ES-I3 (cell line): ENCODE data around the gene SLC26A3.

Experiments used
- H3K36me3 ChIP-seq: 2 replicates; pipeline ENCODE4 v1.6.1; 2013; ENCODE audit warnings: mild to moderate bottlenecking, low read length, control low read depth, moderate library complexity; ENCODE audit not compliant: insufficient read depth
- H3K4me1 ChIP-seq: 2 replicates; pipeline ENCODE4 v1.6.1; 2013; ENCODE audit warnings: mild to moderate bottlenecking, control low read depth, low read length; ENCODE audit not compliant: insufficient read depth
- H3K9ac ChIP-seq: 2 replicates; pipeline ENCODE4 v1.6.1; 2013; ENCODE audit warnings: low read depth, mild to moderate bottlenecking, low read length, moderate library complexity
- H3K9me3 ChIP-seq: 2 replicates; pipeline ENCODE4 v1.6.1; 2013; ENCODE audit warnings: mild to moderate bottlenecking, low read length, moderate library complexity; ENCODE audit not compliant: control insufficient read depth, insufficient read depth

SLC26A3 gene

GRCh38 chr7:107789647-107790046 is 13.4 kb downstream of the SLC26A3 start:
- no peaks in the 10 kb centered on the region for H3K9me3 ChIP-seq
- H3K4me1 ChIP-seq = peaks cover 13% of the 10 kb centered on the region; the same call in 1 of the 2 replicates
- no peak overlapping the region for H3K9ac ChIP-seq
- no peaks in the 10 kb centered on the region for H3K36me3 ChIP-seq

GRCh38 chr7:107788662-107789061 is 14.4 kb downstream of the SLC26A3 start:
- Histone ChIP-seq H3K9ac (no peak overlapping the region), H3K36me3 (no peaks in the 10 kb centered on the region), H3K4me1 (peaks cover 13% of the 10 kb centered on the region; the same call in 1 of the 2 replicates), H3K9me3 (no peaks in the 10 kb centered on the region)

GRCh38 chr7:107788216-107788615 is 14.8 kb downstream of the SLC26A3 start:
- Histone ChIP-seq H3K9me3 (no peaks in the 10 kb centered on the region), H3K9ac (no peak overlapping the region), H3K4me1 (peaks cover 13% of the 10 kb centered on the region; the same call in 1 of the 2 replicates), H3K36me3 (no peaks in the 10 kb centered on the region)

- Histone ChIP-seq H3K4me1 (peaks cover 13% of the 10 kb centered on the region; the same call in 1 of the 2 replicates), H3K9me3 (no peaks in the 10 kb centered on the region), H3K36me3 (no peaks in the 10 kb centered on the region), H3K9ac (no peak overlapping the region)
Observed at GRCh38 chr7:107785926-107786325, 17.1 kb downstream of the SLC26A3 start.

- peaks cover 13% of the 10 kb centered on the region; the same call in 1 of the 2 replicates for H3K4me1 ChIP-seq
- no peaks in the 10 kb centered on the region for H3K36me3 ChIP-seq
- no peaks in the 10 kb centered on the region for H3K9me3 ChIP-seq
- no peak overlapping the region for H3K9ac ChIP-seq
Observed at GRCh38 chr7:107785170-107785569, 17.9 kb downstream of the SLC26A3 start.

- no peak overlapping the region for H3K9ac ChIP-seq
- peaks cover 13% of the 10 kb centered on the region; the same call in 1 of the 2 replicates for H3K4me1 ChIP-seq
- no peaks in the 10 kb centered on the region for H3K36me3 ChIP-seq
- H3K9me3 ChIP-seq = no peaks in the 10 kb centered on the region
Observed at GRCh38 chr7:107783648-107784047, 19.4 kb downstream of the SLC26A3 start.

GRCh38 chr7:107782374-107782773 is 20.6 kb downstream of the SLC26A3 start:
- H3K9ac ChIP-seq = no peak overlapping the region
- H3K9me3 ChIP-seq = no peaks in the 10 kb centered on the region
- H3K4me1 ChIP-seq = peaks cover 8% of the 10 kb centered on the region; the same call in 1 of the 2 replicates
- no peaks in the 10 kb centered on the region for H3K36me3 ChIP-seq

- Histone ChIP-seq H3K9me3 (no peaks in the 10 kb centered on the region), H3K9ac (no peak overlapping the region), H3K36me3 (no peaks in the 10 kb centered on the region), H3K4me1 (no peaks in the 10 kb centered on the region; the same call in 1 of the 2 replicates)
Observed at GRCh38 chr7:107779647-107780099, 23.4 kb downstream of the SLC26A3 start.

GRCh38 chr7:107778283-107778682 is 24.7 kb downstream of the SLC26A3 start:
- Histone ChIP-seq H3K36me3 (no peaks in the 10 kb centered on the region), H3K9me3 (no peaks in the 10 kb centered on the region), H3K4me1 (no peaks in the 10 kb centered on the region; the same call in 1 of the 2 replicates), H3K9ac (no peak overlapping the region)

- Histone ChIP-seq H3K4me1 (no peaks in the 10 kb centered on the region; the same call in 1 of the 2 replicates), H3K36me3 (no peaks in the 10 kb centered on the region), H3K9ac (no peak overlapping the region), H3K9me3 (no peaks in the 10 kb centered on the region)
Observed at GRCh38 chr7:107777702-107778101, 25.3 kb downstream of the SLC26A3 start.

GRCh38 chr7:107773027-107773426 is 30.0 kb downstream of the SLC26A3 start:
- H3K9ac ChIP-seq = no peak overlapping the region
- no peaks in the 10 kb centered on the region for H3K36me3 ChIP-seq
- H3K4me1 ChIP-seq = no peaks in the 10 kb centered on the region
- no peaks in the 10 kb centered on the region for H3K9me3 ChIP-seq

- Histone ChIP-seq H3K9ac (no peak overlapping the region), H3K36me3 (no peaks in the 10 kb centered on the region), H3K9me3 (no peaks in the 10 kb centered on the region), H3K4me1 (no peaks in the 10 kb centered on the region)
Observed at GRCh38 chr7:107768263-107768662, 34.8 kb downstream of the SLC26A3 start.

- Histone ChIP-seq H3K36me3 (no peaks in the 10 kb centered on the region), H3K4me1 (no peaks in the 10 kb centered on the region), H3K9me3 (no peaks in the 10 kb centered on the region), H3K9ac (no peak overlapping the region)
Observed at GRCh38 chr7:107767391-107767790, 35.6 kb downstream of the SLC26A3 start.

GRCh38 chr7:107758667-107759066 is 44.4 kb downstream of the SLC26A3 start:
- Histone ChIP-seq H3K4me1 (no peaks in the 10 kb centered on the region), H3K9ac (no peak overlapping the region), H3K36me3 (peaks cover 11% of the 10 kb centered on the region; the same call in 1 of the 2 replicates), H3K9me3 (no peaks in the 10 kb centered on the region)

GRCh38 chr7:107754642-107755041 is 48.4 kb downstream of the SLC26A3 start:
- Histone ChIP-seq H3K9me3 (no peaks in the 10 kb centered on the region), H3K4me1 (no peaks in the 10 kb centered on the region), H3K36me3 (peaks cover 16% of the 10 kb centered on the region), H3K9ac (no peak overlapping the region)
